HG03175 (cell line): ENCODE data around the gene MPRIP.

Source experiments
- ATAC-seq: cut with Tn5 transposase; IDR thresholded peaks from one replicate; pipeline ENCODE4 v1.9.1; 2021; ENCODE audit warnings: mild to moderate bottlenecking, moderate library complexity; ENCODE audit not compliant: unreplicated experiment

The MPRIP gene

DNA sequence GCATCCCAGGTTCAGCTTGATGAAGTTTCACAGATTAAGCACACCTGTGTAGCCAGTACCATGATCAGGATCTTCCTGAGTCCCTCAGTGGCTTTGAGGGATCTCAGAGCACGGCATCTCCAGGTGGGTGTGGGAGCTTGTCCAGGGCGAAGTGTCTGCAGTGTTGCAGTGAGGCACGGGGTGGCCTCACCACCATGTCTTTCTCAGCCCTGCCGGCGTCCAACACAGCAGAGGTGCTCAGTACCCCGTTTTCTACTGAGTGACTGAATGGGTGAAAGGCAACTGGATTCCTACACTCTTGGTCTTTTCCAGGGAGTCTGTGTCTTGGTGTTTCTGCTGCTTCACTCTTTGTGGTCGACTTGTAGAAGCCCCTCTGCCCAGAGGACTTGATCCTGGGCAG lies 63.7 kb downstream of the MPRIP start:
- ATAC-seq: no peak

DNA sequence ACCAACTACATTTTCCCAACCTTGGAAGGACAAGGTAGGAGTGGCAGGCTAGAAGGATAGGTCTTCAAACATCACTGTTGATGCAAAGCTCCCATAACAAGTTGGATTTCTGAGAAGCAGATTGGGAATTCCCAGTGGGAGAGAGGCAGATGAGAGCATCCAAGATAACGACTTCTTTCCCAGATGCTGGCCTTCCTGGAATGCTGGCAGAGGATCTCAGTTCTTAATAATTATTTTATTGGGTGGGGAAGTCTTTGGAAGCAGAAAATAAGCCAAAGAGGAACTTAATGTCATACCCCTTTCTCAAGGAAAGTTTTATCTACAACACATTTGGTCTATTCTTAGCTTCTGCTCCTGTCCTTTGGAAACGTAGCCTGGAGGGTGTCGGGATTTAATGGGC lies 64.5 kb downstream of the MPRIP start:
- no peak for ATAC-seq

DNA sequence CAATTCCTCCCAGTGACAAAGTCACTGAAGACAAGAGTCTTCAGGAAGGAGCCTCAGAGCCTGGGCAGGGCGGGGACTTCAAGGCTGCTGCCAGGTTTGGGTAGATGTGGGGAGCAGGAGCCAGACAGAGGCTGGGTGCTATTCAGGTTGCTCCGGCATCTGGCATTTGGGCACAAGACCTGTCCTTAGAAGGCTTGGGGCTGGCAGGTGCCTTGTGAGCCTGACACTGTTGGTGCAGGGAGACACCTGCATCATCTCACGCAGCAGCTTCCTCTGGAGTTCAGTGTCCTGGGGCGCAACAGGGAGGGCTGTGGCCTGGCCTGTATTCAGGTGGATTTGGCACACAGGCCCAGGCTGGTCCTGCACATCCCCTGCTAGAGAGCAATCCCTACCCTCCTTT lies 65.0 kb downstream of the MPRIP start:
- no peak for ATAC-seq

DNA sequence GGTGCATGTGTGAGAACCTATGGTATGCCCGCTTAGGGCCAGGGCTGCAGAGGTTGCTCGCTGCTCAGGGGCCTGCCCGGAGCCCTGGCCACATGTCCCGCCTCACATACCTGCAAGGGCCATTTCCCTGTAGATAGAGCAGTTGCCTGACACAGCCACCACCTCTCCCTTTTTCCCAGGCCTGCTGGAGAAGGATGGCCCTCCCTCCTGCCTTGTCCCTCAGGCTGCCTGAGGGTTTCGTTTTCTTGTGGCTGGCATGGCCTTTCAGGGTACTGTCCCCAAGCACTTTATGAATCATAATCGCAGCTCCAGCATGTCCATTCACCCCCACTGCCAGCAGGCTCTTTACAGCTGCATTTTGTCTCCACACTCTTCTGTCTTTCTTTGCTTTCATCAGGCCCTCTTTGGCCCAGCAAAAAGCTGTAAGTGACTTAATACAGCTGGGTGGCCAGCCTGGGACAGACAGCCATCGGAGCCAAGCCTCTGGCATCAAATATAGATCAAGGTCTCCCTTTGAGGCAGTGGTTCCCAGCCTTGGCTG lies 65.7 kb downstream of the MPRIP start:
- ATAC-seq: no peak

DNA sequence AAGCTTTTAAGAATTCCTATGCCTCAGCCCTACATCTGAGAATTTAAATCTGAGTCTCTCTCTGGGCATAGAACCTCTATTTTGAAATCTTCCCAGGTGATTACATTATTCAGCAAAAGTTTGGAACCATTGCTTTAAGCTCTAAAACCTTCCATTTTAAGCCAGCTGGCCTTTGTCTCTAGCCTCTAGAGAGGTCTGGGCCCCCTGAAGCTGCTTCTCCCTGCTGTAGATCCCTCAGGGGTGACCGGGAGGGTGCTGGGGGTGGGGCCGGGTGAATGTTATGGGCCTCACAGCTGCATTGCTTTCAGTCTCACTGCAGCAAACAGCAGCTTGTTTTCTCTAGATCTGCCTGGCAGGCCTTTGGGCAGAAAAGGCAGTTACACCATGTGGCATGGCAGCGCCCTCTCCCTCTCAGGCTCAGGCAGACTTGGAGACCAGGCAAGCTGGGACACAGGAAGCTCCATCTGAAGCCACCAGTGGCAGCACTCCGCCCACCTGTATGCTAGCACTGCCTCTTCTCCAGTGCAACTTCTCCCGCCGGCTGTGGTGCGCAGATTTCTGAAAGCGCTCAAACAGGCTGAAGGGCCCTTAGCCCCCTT lies 66.3 kb downstream of the MPRIP start:
- ATAC-seq: no peak

DNA sequence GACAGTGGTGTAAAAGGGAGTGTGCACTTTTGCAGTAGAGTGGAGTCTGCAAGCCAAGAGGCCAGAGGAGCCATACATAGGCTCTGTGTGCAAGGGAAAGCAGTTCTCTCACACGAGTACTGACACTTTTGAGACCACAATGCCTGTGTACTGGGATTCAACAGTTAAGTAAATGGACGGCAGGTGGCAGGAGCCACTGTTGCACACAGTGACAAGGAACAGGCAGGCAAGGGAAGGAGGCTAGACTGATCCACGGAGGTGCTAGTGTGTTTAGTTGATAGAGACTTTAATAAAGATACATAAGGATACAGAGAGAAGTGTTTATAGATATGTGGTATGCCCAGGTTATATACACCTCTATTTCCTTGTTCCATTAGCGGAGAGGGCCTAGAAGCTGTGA lies 67.0 kb downstream of the MPRIP start:
- ATAC-seq: no peak

DNA sequence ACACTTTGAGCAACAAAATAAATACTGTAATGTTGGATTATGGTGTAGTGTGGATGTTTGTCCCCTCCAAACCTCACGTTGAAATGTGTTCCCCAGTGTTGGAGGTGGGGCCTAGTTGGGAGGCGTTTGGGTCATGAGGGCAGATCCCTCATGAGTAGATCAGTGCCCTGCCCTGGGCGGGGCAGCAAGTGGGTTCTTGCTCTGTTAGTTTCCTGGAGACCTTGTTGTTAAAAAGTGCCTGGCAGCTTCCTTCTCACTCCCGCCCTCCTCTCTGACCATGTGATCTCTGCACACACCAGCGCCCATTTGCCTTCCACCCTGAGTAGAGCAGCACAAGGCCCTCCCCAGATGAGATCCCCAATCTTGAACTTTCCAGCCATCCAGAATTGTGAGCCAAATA lies 67.7 kb downstream of the MPRIP start:
- ATAC-seq: no peak

DNA sequence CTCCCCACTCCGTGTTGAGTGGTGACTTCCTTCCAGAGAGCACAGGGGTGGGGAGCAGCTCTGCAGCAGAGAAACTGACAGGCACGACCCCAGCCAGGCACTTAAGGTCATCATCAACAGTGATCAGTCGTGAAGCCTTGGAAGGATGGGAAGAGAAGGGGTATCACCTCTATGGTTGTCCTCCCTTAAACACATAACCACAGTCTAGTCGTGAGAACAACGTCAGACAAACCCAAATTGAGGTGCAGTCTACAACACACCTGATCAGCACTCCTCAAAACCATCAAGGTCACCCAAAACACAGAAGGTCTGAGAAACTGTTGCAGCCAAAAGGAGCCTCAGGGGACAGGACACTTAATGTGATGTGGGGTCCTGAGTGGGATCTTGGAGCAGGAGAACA lies 68.3 kb downstream of the MPRIP start:
- no peak for ATAC-seq

DNA sequence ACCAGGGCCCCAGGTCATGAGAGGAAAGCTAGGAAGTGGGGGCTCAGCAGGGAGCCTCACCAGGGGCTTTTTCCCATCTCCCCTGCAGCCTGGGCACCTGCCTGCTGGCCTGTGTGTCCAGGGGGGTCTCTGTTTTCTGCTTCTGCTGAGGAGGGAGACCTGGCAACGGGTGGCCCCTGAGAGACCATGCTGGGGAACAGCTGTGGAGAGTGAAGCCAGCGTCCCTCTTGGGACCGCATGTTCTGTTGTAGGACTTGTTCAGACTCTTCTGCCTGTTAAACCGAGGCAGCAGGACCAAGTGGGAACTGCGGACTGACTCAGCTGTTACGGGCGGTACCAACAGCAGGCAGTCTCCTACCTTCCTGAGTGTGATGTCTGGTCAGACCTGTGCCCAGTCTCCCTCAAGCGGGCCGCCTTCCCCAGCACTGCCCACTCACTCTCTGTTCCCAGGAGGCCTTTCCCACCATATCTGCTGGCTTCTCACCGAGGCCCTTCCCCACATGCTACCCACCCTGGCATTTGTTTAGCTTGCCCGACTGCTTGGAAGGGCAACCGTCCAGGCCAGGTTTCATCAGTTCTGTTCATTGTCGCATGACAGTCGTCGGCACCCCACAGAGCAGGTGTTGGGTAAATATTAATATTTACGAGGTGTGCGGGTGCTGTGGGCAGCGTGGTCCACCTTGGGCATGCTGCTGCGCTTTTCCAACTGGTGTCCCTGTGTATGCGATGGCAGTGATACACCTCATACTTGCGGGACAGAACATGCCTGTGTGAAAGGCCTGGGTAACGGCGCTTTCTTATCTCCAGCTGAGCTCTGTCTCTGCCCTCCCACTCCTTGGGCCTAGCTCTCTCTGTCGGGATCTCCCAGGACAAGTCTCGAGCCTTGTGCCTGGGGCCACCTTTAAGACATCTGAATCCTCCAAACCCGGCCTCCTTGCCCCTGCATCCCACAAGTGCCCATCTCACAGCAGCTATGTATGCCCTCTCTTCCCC lies 69.4 kb downstream of the MPRIP start:
- ATAC-seq: no peak

DNA sequence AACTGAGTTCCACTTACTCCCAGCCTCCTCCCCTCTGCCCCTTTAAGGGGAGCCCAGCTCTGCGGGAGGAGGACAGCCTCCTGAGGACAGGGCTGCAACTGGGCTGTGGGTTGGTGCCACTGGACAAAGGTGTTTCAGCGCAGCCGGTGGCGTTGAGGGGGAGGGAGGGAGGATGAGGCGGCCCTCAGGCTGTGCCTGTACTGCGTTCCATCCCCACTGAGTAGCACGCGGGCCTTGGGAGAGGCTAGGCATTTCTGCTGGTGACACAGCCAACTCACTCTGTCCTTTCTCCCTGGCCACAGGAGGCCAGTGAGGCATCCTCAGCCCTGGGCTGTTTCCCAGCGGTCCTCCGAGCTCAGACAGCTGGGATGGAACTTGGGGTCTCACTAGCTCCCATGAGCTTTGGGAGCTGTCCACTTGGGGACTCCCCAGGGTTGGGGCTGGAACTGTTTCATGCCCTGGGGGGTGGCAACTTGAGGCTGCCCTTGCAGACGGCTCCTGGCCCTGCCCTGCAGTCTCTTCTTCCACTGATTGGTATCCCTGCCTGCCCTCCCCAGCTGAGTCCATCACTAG lies 70.5 kb downstream of the MPRIP start:
- no peak for ATAC-seq

DNA sequence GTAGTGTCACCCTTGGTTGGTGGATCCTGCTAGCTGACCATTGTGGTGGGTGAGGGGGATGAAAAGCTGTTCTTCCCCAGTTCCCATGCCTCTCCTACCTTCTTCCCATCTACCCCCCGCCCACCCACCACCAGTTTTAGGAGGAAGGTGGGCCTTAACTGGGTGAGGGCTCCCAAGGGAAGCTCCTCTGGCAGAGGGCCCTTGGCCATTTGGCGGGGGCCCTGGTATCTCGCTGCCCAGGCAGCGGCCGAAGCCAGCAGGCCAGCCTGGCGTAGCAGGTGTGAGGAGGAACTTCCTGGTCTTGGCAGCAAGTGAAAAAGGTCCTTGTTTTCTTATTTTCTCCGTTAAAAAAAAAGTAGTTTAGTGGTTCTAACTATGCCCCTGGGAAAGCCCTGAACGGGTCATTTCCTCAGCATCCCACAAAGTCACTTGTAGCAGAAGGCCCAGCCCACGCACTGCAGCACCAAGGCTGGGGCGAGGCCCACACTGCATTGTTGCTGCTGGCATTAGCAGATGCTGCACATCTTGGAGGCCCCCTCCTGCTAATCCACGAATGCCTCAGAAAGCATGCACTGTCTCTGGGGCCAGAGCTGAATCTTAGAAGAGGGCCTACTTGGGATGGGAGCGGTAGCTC lies 72.5 kb downstream of the MPRIP start:
- ATAC-seq: no peak

DNA sequence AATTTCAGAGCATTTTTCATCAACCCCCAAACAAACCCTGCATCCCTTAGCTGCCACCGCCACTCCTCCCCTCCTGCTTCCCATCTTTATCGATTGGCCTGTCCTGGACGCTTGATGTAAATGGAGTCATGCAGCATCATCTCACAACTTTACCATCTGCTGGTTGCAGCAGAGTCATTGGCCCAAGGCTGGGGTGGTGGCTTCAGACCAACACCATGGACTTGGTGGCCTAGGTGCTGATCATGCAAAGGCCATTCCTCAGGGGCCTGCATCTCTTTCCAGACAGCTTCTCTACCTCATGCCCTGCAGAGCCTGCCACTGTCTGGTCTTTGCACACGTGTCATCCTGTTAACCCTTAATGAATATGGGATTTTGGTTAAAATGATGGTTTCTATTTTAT lies 73.4 kb downstream of the MPRIP start:
- ATAC-seq: no peak

DNA sequence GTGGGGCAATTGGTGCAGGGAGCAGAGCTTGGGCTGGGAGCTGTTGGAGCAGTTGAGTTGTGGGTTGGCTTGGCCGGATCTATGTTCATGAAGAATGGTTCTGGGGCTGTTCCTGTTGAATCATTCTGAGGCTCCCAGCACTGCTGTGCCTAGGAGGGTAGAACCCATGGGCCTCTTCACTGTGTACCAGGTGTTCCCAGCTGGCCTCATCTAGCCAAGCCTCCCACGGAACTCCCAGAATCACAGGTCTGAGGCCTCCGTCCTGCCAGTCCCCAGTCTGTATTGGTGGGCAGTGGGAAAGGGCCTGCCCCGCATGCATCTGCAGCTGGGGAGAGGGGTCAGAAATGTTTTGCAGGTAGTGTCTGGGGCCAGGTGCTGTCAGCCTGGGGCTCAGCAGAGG lies 74.1 kb downstream of the MPRIP start:
- ATAC-seq: no peak

DNA sequence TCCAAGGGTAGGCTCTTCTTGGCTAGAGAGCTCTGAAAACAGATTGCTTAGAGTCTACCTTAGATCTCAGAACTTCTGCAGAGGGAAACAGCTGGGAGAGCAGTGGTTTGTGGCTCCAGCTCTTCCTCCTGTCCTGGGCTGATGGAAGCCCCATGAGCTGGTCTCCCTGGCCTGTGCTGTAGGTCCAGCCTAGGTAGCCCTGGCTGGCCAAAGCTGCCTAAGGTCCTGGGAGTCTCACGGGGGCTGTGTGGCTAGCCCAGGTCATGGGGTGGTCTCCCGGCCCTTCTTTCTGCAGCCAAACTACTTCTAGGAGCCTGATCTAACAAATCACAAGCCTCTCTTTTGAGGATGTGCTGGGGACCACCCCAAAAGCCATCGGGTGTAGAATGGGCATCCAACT lies 75.7 kb downstream of the MPRIP start:
- ATAC-seq: no peak

DNA sequence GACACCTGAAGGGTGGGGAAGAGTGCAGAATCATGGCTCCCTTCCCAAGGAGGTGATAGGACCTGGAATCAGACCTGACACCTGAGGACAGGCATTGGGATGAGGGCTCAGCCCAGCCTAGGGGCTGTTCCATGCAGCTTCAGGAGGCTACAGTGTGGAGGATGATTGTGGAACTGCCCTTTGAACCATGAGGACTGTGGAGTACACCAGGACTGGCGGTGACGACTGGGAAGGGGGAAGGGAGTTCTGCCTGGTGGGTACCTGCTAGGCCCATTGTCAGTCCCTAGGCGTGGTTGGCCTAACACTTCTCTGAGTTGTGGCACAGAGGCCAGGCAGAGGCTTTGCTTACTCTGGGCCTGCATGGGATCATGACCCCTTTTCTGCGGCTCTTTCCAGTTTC lies 76.1 kb downstream of the MPRIP start:
- no peak for ATAC-seq

DNA sequence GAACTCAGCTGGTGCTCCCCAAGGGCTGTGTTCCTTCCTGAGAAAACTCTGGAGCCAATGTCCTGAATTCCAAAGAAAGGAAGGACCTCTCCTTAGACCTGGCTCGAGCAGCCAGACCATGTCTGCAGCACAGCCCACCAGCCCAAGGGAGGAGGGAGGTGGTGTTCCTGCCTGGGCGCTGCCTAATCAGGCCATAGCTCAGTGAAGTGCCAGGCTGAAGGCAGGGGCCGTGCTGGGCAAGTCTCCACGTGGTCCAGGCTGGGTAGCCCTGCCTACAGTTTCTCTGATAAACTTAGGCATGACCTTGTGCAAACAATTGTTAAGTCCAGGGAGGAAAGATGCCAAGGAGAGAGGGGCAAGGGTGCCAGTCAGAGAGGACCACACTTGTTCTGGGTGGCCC lies 76.8 kb downstream of the MPRIP start:
- no peak for ATAC-seq

DNA sequence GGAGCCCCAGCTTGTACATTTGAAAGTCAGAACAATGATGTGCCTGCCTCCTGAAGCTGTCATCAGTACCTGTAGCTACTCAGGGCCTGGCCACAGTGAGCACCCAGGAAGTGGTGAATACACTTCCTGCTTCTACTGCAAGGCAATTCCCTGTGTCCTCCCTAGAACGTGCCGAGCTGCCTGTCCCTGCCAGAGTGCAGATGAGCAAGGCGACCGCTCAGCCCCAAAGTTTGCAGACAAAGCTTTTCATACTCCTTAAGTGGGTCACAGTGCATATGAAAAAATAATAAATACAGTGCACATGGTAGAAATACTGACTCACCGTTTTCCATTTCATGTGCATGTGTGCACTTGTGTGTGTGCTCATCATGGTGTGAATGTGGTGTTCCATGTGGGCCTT lies 77.3 kb downstream of the MPRIP start:
- ATAC-seq: no peak

DNA sequence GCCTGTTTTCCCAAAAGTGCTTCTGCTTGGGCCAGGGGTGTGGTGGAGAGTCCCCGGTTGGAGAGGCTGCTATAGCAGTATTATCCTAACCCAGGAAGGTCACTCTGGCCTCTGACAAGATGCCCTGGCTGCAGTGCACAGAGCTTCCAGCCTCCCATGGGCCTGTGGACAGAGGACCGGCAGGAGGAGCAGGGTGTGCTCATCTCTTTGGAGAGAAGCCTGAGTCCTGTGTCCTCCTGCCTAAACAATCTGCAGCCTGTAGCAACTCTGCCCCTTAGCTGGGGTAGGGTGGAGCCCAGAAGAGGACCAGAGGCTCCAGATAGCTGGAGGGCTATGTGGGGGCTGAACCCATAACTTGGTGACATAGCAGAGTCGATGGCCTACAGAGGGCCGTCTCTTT lies 78.0 kb downstream of the MPRIP start:
- ATAC-seq: no peak

DNA sequence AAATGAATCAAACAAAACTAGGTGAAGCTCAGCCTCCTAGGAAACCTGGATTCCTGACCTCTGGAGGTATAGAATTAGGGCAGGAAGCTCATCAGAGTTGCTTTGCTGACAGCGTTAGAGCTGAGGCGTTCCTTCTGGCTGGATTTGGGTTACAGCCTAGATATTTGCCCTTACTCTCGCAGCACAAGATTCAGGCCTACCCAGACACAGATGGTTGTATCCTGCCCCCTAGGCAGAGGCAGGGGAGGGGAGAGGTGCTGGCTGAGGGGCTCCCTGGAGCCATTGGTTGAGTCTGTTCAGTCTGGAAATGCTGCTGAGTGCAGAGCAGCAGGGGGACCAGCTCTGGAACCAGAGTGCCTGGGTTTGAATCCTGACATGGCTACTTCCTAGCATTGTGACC lies 78.4 kb downstream of the MPRIP start:
- ATAC-seq: no peak

DNA sequence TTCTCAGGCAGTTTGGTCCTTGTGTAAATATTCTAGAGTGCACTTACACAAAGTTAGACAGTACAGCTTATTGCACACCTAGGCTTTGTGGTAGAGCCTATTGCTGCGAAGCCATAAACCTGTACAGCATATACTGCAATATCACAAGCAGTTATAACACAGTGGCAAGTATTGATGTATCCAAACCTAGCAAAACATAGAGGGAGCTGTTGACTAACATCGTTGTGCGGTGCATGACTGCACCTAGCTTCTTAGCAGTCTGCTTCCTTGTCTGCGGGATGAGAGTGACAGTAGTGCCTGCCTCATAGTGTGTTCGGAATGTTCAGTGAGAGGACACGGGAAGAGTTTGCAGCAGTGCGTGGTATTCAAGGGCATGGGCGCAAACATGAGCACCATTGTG lies 78.9 kb downstream of the MPRIP start:
- no peak for ATAC-seq

DNA sequence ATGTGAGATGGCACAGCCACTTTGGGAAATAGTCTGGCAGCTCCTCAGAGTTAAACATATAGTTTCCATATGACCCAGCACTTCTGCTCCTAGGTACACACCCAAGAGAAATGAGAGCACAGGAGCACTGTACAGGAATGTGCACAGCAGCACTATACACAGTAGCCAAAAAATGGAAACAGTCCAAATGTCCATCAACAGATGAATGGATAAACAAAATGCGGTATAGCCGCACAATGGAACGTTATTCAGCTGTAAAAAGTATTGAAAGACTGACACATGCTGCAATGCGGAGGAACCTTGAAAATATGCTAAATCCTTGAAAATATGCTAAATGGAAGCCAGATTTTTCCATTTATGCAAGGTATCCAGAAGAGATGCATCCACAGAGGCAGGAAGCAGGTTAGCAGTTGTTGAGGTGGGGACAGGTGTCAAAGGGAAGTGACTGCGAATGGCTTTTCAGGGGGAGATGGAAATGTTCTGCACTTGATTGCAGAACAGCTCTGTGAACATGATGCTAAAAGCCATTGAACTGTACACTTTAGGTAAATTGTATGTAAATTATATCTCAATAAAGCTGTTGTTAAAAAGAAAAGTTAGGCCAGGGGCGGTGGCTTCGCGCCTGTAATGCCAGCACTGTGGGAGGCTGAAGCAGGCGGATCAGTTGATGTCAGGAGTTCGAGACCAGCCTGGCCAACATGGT lies 80.7 kb downstream of the MPRIP start:
- ATAC-seq: no peak
